Erythroblast (primary cell): ENCODE data around the gene TTC7B.

ENCODE experiments used
- GATA1 ChIP-seq: IDR thresholded peaks from 2 replicates; pipeline ENCODE4 v1.6.1; 2011; ENCODE audit warnings: low read depth, mild to moderate bottlenecking, control low read depth, low read length, moderate library complexity
- POLR2A ChIP-seq: IDR thresholded peaks from 2 replicates; pipeline ENCODE4 v1.6.1; 2011; ENCODE audit warnings: mild to moderate bottlenecking, low read length

GRCh38 chr14:90732718-90733117 is 83.5 kb downstream of the TTC7B start:
- TF ChIP-seq POLR2A: no peak
- no peak for TF ChIP-seq GATA1
